EH (cell line): ENCODE results near the gene PRB4.
"Not testable (repeated sequence)": the region's sequence is repeated elsewhere in the genome, so short reads cannot be mapped to it uniquely, and the experiment has no call there.

ENCODE experiments used
- DNase-seq: peaks from one replicate; pipeline ENCODE4 v3.0.0-alpha.2; 2015; ENCODE audit warnings: low read depth

The PRB4 gene

DNA sequence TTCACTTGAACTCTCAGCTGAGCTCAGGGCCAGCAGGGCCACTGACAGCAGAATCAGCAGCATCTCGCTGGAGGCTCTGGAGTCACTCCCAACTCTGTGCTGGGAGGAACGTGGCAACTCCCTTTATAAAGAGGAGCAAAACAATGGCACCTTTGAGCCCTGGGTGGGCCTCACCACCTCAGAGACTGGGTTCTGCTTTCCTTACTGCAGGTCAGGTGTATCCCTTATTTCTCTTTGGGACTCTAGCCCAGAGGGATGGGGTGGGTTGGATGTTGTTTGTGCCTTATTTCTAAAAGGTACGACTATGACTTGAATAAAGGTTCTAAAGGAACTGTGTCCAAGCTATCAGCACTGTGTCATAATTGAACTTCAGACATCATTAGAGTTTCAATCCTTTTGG is at the start of gene PRB4:
TSS of gene PRB4 (minus strand) at position 101 of the 400 bp plus-strand sequence. CDS start at position 63, 38 bp downstream.
- no peak for DNase-seq

DNA sequence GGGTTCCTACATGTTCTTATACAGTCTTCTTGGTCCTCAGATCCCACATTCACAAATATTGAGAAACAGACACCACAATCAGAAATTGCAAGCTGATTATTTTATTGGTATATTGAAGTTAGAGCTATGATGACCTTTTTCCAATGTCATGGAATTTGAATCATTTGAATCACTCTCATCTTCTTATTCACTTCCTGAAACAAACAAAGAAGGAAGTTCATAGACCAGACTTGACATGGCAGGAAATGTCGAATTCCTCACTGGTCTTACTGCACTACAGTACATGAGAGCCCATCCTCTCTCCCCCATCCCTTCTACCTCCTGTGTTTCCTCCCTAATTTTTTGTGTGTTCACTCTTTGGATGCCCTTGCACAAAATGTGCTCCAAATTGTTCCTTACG is 41.5 kb upstream of the PRB4 start:
- DNase-seq: not testable (repeated sequence)

DNA sequence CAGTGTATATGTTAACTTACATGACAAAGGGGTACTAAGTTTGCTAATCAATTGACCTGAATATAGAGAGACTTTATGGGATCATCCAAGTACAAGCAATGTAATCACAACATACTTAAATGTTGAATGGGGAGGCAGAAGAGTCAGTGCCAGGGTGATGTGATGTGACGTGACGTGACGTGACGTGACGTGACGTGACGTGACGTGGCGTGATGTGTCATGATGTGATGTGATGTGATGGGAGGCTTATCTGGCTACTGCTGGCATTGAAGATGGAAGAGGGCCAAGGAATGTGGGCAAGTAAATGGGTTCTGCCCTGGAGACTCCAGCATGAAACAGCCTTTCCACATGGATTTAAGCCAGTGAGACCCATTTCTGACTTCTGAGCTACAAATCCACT is 38.2 kb upstream of the PRB4 start:
- DNase-seq: no peak

DNA sequence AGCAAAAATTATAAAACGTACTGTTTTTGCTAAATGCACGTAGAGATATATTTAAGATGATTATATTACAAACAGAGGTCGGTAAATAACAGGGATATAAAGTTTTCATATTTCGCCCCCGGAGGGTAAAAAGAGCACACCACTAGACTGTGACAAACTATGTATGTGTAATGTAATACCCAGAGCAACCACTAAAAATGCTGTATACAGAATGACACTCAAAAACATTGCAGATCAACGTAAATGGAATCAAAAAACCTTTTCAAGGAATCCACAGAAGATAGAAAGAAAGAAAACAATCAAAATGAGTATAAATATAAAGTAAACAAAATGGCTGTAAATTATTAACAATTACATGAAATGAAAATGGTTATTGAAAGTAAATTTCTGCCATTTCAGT is 37.6 kb upstream of the PRB4 start:
- no peak for DNase-seq

DNA sequence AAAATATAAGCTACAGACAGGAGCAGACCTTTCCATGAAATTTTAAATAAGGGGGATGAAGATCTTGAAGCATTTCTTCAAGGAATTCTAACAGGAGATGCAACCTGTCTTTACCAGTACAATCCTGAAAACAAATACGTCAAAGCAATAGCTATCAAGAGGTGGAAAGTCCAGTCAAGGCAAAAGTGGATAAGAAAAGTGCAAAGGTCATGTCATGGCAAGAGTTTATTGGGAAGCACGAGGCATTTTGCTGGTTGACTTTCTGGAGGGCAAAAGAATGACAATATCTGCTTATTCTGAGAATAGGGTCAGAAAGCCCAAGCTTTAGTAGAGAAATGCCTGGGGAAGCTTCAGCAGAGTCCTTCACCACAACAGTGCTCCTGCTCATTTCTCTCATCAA is 34.3 kb upstream of the PRB4 start:
- no peak for DNase-seq

DNA sequence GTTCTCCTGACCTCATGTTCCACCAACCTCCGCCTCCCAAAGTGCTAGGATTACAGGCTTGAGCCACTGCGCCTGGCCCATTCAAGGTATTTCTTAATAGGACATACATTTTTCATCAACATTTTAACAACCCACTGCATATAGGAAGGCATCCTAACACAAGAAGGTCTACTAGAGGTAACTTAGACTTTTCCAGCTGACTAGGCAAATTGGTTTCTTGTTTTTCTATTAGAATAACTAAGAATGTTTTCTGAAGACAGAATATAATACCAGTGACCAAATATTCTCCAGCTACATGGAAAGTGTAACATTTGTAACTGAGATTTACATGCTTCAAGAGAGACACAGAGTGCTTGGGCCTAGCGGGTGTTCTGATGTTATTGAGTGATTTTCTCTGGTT is 14.2 kb upstream of the PRB4 start:
- no peak for DNase-seq

DNA sequence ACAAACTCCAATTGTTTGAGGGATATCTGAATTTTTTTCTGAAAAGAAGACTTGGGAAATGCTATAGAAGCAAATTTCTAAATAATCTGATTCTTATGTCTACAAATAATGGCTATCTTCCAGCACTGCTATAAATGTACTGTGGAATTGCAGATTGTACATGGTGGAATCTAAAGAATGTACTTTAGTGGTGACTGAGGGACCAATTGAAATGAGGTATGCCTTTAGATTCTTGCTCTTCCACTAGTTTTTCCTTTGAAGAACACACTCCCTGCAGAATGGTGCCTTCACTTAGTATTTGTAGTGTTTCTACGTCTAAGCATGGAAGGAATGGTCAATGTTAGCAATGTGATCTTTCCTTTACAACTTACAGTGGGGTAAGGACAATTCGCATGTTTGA is 11.7 kb upstream of the PRB4 start:
- peak; percentile 16 for DNase-seq

DNA sequence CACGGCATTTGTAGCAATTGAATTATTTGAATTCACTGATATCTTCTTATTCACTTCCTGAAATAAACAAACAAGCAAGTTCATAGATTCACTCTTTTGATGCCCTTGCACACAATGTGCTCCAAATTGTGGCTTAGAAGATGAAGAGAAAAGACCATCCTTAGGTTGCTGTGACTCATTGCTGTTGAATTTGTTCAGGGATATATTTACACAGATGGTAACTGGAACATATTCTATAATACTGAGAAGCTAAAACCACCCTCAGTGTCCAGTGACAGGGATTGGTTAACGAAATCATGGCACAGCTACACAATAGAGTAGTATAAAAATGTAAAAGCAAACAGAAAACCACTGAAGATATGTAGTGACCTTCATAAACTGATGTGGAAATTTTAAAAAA is 3.1 kb downstream of the PRB4 start:
- no peak for DNase-seq

DNA sequence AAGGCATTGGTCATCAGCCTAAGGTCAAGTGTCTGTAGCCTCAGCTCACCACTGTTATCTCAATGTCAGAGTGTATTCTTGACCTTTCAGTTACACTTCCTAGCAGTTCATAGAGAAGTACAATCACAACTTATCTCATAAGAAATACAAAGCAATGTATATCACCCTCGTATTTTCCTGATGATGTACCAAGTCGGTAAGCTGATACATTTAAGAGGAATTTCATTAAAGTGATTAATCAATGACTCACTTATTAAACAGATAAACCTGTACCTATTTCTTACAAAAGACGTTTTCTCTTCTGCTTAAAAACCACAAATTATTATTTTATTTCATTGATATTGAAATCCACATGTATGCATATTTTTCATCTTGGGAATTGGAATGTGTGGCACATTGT is 36.8 kb downstream of the PRB4 start:
- no peak for DNase-seq

DNA sequence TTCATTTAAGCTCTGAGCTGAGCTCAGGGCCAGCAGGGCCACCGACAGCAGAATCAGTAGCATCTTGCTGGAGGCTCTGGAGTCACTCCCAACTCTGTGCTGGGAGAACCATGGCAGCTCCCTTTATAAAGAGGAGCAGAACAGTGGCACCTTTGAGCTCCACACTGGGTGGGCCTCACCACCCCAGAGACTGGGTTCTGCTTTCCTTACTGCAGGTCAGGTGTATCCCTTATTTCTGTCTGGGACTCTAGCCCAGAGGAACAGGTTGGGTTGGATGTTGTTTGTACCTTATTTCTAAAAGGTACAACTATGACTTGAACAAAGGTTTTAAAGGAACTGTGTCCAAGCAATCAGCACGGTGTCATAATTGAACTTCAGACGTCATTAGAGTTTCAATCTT is 40.6 kb downstream of the PRB4 start, which contains the start of gene PRB3:
TSS of gene PRB3 (minus strand) at position 101 of the 400 bp plus-strand sequence. CDS start at position 63, 38 bp downstream.
- no peak for DNase-seq

DNA sequence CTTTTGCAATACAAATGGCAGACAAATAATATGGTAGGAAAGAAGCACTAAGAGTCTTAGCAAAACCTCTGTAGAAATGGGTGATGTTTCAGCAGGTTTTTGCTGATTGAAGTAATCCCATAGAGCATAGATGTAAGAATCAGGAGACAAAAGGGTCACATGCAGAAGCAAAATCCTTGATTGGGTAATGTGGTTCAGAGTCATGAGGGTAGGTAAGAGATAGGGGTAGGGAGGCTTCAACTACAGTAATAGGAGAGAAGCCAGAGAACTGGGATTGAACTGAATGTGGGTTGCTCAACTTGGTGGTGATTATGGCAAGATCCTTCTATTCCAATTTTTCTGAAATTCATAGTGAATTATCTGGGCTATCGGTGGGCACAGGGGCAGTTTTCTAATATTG is 45.7 kb downstream of the PRB4 start:
- no peak for DNase-seq
